ENCODE measurements around the gene ACOT11.

ACOT11 gene

DNA sequence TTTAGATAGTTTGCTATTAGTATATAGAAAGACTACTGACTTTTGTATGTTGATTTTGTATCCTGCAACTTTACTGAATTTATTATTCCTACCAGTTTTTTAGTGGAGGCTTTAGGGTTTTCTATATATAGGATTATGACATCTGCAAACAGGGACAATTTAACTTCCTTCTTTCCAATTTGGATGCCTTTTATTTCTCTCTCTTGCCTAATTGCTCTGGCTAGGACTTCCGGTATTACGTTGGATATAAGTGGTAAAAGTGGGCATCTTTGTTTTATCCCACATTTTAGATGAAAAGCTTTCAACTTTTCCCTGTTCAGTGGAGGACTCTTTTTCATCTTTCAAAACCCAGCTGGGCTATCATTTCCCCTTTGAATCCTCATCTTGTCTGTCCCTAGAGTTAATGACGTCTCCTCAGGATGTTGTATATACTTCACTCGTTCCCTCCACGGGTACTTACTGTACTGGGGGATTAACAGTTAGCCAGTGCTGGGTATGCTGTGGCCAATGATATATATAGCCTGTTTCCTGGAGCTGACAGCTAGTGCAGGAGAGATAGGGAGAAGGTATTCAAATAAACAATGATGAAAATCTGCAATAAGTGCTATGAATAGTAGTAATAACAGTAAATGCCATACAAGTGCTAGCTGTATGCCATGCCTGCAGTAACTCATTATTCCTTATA is 9.8 kb downstream of the ACOT11 start:
- H3K36me3 Mint-ChIP-seq (ENCODE audit: insufficient read depth) = no peaks in the 10 kb centered on the region

DNA sequence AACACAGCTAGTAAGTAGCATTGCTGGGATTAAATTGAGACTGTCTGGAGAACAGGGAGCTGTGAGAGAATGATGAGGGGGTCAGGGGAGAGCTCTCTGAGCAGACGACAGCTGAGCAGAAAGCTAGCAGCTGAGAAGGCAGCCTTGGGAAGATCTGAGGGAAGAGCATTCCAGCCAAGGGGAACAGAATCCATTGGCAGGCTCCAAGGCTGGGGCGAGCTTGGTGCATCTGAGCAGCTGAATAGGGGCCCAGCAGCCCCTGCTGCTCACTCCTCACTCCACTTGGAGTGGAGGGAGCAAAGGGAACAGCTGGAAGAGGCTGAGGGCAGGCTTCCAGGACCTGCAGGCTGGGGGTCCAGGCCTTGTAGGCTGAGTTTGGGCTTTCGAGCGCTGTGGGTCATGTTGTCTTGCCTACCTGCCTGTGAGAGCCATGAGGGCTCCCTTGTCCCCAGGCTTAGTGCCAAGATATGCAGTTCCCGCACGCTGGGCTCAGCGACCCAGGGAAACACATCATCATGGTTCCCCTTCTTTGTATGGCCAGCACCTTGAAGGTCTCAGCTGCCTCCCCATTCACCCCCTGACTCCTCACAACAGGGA is 10.5 kb downstream of the ACOT11 start:
- Mint-ChIP-seq H3K27ac (ENCODE audit: low read depth) (no peak overlapping the region), H3K27me3 (peaks cover 10% of the 10 kb centered on the region), H3K4me1 (no peaks in the 10 kb centered on the region), H3K4me3 (no peak overlapping the region), H3K36me3 (ENCODE audit: insufficient read depth) (no peaks in the 10 kb centered on the region), H3K9me3 (no peaks in the 10 kb centered on the region)
- no peak for DNase-seq (ENCODE audit: low spot score in 2 of 2)
- no peak for ATAC-seq (replicated peaks; ENCODE audit: extremely low read depth, poor library complexity, severe bottlenecking)

More for the DNA sequence above, 9.8 kb downstream of the ACOT11 start:
- DNase-seq (ENCODE audit: low spot score in 2 of 2) (no peak), ATAC-seq (replicated peaks; ENCODE audit: extremely low read depth, poor library complexity, severe bottlenecking) (no peak)
- Mint-ChIP-seq H3K27me3 (peaks cover 10% of the 10 kb centered on the region), H3K9me3 (no peaks in the 10 kb centered on the region), H3K4me3 (no peak overlapping the region), H3K27ac (ENCODE audit: low read depth) (no peak overlapping the region), H3K4me1 (no peaks in the 10 kb centered on the region)

DNA sequence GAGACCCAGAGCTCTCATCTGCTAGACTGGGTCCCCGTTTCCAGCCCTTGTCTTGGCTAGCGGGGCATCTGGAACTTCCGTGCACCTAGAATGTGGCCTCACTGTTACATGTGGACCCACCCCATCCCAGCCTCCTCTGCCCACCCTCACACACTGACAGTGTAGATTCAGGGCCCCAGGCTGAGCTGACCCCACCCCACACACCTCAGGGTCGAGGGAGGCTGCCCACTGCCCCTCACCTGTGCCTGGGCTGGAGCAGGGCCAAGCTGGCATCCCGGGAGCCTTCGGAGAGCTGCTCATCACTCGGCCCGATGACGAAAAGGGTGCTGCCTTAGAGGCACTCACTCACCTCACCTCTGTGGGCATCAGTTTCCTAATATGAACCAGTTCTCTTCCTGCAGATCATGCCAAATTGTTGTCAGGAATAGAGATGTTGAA is 11.1 kb downstream of the ACOT11 start:
- H3K4me3 Mint-ChIP-seq = no peak overlapping the region
- no peaks in the 10 kb centered on the region for H3K4me1 Mint-ChIP-seq
- H3K9me3 Mint-ChIP-seq = no peaks in the 10 kb centered on the region
- H3K27me3 Mint-ChIP-seq = peaks cover 10% of the 10 kb centered on the region
- no peaks in the 10 kb centered on the region for H3K36me3 Mint-ChIP-seq (ENCODE audit: insufficient read depth)
- no peak overlapping the region for H3K27ac Mint-ChIP-seq (ENCODE audit: low read depth)
- ATAC-seq (replicated peaks; ENCODE audit: extremely low read depth, poor library complexity, severe bottlenecking) (no peak), DNase-seq (ENCODE audit: low spot score in 2 of 2) (no peak)

DNA sequence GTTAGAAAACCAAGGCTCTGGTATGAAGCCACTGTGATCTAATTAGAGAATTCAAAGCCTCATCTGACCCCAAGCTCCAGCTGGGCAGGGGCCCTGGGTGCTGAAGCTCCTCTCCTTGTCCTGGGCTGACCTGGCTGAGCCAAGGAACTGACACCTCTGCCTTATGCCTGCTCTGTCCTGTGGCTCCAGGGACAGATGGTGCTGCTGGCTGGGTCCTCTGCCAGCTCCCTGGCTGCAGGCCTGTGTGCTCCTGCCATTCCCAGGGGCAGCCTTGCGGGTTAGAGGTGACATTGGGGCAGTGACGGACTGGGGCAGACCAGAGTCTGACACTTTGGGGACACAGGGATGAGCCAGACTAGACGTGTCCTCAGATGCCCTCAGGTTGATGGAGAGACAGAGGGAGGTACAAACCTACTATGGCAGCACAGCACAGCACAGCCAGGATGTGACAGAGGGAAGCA is 11.8 kb downstream of the ACOT11 start:
- Mint-ChIP-seq H3K9me3 (no peaks in the 10 kb centered on the region), H3K4me3 (no peak overlapping the region), H3K36me3 (ENCODE audit: insufficient read depth) (no peaks in the 10 kb centered on the region), H3K27me3 (peaks cover 10% of the 10 kb centered on the region), H3K4me1 (no peaks in the 10 kb centered on the region), H3K27ac (ENCODE audit: low read depth) (no peak overlapping the region)
- no peak for ATAC-seq (replicated peaks; ENCODE audit: extremely low read depth, poor library complexity, severe bottlenecking)
- no peak for DNase-seq (ENCODE audit: low spot score in 2 of 2)

DNA sequence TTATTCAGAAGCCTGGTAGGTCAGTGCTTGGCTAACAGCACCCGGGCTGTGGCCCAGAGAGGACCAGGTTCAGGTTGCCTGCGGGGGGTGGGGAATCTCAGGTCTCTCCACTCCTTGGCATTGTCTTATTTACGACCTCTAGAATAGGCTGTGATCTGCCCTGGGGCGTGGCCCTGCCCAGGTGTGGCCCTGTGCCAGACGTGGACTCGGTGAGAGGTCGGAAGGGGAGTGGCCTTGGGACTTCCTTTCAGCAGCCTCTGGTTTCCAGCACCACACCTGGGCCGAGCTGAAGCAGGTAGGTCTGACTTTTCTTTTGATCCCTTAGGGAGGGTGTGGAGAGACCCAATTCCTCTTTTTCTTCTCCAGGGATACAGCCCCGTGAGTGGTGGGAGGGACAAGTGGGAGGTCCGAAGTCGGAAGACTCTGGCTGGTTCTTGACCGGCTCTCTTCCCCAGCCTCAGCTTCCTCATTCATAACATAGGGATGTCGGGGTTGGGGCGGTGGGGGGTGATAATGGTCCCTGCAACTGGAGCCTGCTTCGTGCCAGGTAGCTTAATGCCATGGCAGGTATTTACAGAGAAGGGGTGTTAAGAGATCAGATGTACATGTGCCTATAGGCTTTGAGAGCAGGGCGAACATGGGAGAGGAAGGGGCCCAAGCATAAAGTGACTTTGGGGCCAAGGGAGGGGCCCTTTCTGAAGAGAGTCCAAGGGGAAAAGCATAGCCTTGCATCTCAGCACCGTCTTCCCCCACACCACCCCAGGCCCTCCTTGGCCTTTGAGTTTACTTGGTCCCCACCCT is 16.5 kb downstream of the ACOT11 start:
- H3K27me3 Mint-ChIP-seq = no peaks in the 10 kb centered on the region
- H3K4me1 Mint-ChIP-seq = no peaks in the 10 kb centered on the region
- H3K27ac Mint-ChIP-seq (ENCODE audit: low read depth) = no peak overlapping the region
- H3K9me3 Mint-ChIP-seq = no peaks in the 10 kb centered on the region
- H3K4me3 Mint-ChIP-seq = no peak overlapping the region
- ATAC-seq (replicated peaks; ENCODE audit: extremely low read depth, poor library complexity, severe bottlenecking) (no peak), DNase-seq (ENCODE audit: low spot score in 2 of 2) (no peak)
- H3K36me3 Mint-ChIP-seq (ENCODE audit: insufficient read depth) = no peaks in the 10 kb centered on the region

DNA sequence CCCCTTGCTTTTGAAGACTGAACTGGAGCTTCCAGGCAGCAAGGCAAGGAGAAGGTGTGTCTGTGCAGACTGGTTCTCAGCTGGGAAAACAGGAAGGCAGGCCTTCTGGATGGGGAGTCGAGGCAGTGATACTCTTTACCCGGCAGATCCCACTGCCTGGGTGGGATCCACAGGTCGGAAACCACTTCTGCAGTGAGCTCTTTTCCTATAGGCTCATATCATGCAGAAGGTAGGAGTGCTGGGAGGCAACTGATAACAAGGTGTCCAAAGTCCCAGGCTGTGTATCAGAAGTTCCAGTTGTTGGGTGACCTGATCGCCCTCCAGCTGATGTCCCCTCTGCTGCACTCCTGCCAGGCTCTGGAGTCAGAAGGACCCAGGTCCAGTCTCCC is 17.1 kb downstream of the ACOT11 start:
- ATAC-seq (replicated peaks; ENCODE audit: extremely low read depth, poor library complexity, severe bottlenecking) = no peak
- H3K27ac Mint-ChIP-seq (ENCODE audit: low read depth) = no peak overlapping the region
- no peaks in the 10 kb centered on the region for H3K36me3 Mint-ChIP-seq (ENCODE audit: insufficient read depth)
- H3K9me3 Mint-ChIP-seq = no peaks in the 10 kb centered on the region
- DNase-seq (ENCODE audit: low spot score in 2 of 2) = no peak
- H3K27me3 Mint-ChIP-seq = no peaks in the 10 kb centered on the region
- no peak overlapping the region for H3K4me3 Mint-ChIP-seq
- H3K4me1 Mint-ChIP-seq = no peaks in the 10 kb centered on the region

DNA sequence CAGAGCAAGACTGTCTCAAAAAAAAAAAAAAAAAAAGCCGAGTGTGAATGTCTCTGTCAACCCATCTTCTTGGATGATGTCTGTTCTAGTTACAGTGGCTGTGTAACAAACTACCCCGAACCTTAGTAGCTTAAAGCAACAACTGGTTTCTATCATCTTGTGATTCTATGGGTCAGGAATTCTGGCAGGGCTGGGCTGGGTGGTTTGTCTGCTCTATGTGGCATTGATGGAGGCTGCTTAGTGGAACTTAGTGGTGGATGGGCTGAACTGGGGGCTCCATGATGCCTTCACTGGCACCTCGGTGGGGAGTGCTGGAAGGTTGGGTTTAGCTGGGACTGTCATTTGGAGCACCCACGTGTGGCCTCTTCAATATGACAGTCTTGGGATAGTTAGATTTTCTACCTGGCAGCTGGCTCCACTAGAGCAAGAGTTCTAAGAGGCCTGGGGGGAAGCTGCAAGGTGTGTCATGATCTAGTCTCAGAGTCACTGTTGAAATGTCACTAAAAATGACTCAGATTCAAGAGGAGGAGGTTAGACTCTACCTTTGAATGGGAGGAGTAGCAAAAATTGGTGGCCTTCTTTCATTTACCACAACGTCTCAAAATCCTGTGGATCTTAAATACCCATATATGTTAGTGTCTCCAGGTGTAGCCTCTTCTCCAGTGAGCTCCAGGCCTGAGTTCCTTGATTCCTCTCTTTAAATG is 18.6 kb downstream of the ACOT11 start:
- no peaks in the 10 kb centered on the region for H3K36me3 Mint-ChIP-seq (ENCODE audit: insufficient read depth)
- no peaks in the 10 kb centered on the region for H3K9me3 Mint-ChIP-seq
- ATAC-seq (replicated peaks; ENCODE audit: extremely low read depth, poor library complexity, severe bottlenecking) (no peak), DNase-seq (ENCODE audit: low spot score in 2 of 2) (no peak)
- H3K4me1 Mint-ChIP-seq = no peaks in the 10 kb centered on the region
- H3K27me3 Mint-ChIP-seq = no peaks in the 10 kb centered on the region
- no peak overlapping the region for H3K4me3 Mint-ChIP-seq
- H3K27ac Mint-ChIP-seq (ENCODE audit: low read depth) = no peak overlapping the region

DNA sequence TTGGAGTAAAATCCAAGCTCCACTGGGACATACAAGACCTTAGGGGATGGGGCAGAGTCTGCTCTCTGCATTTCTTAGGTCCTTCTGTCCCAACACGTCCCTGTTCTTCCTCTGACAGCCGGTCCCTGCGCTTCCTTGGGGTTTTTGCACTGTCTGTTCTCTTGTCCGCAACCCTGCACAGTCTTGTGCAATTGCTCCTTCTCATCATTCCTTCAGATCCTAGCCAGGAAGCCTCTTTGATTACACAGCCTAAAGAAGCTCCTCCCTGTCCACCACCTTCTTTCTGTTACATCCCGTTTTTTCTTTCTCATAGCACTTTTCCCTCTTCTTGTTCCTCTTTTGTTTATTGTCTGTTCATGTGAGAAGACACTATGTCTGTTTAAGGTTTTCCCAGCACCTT is 19.9 kb downstream of the ACOT11 start:
- no peak for DNase-seq (ENCODE audit: low spot score in 2 of 2)
- Mint-ChIP-seq H3K27ac (ENCODE audit: low read depth) (no peak overlapping the region), H3K27me3 (no peaks in the 10 kb centered on the region), H3K36me3 (ENCODE audit: insufficient read depth) (no peaks in the 10 kb centered on the region), H3K4me3 (no peak overlapping the region), H3K4me1 (no peaks in the 10 kb centered on the region), H3K9me3 (no peaks in the 10 kb centered on the region)
- no peak for ATAC-seq (replicated peaks; ENCODE audit: extremely low read depth, poor library complexity, severe bottlenecking)

DNA sequence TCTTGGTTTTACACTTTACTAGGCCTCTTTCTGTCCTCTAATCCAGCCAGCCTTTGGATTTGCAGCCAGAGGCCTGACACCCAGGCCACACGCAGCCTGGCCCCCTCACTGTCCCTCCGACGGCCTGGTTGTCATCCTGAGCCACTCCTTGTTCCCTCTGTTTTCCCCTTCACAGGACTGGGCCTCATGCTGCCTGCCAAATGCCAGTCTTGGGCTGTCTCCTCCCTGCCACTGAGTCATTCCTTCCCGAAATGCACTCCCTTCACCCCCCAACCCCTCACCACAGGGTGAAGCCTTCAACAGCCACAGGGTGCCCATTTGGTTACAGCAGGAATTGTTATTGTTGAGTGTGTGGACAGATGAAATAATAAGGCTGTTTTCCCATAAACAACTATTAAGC is 21.3 kb downstream of the ACOT11 start:
- H3K36me3 Mint-ChIP-seq (ENCODE audit: insufficient read depth) = no peaks in the 10 kb centered on the region
- no peak overlapping the region for H3K27ac Mint-ChIP-seq (ENCODE audit: low read depth)
- no peak for DNase-seq (ENCODE audit: low spot score in 2 of 2)
- no peak for ATAC-seq (replicated peaks; ENCODE audit: extremely low read depth, poor library complexity, severe bottlenecking)
- H3K9me3 Mint-ChIP-seq = no peaks in the 10 kb centered on the region
- no peak overlapping the region for H3K4me3 Mint-ChIP-seq
- peaks cover under 1% of the 10 kb centered on the region for H3K27me3 Mint-ChIP-seq
- no peaks in the 10 kb centered on the region for H3K4me1 Mint-ChIP-seq

DNA sequence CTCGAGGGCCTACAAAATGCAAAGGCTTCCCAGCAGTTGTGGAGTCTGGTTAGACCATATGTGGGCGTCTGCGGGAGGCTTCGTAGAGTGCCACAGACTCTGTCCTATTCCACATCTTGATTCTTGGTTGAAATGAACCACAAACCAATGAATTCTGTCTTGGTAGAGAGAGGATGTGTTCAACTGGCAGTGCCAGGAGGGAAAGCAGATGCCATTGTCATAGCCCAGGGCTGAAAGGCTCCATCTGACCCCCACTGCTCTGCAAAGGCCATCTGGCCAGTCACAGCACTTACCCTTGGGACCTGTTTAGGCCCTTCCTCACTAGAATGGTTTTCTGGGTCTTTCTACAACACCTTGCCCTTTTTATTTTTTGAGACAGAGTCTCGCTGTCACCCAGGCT is 22.1 kb downstream of the ACOT11 start:
- no peak overlapping the region for H3K27ac Mint-ChIP-seq (ENCODE audit: low read depth)
- peaks cover 9% of the 10 kb centered on the region for H3K27me3 Mint-ChIP-seq
- H3K9me3 Mint-ChIP-seq = no peaks in the 10 kb centered on the region
- H3K4me1 Mint-ChIP-seq = no peaks in the 10 kb centered on the region
- H3K4me3 Mint-ChIP-seq = no peak overlapping the region
- no peak for ATAC-seq (replicated peaks; ENCODE audit: extremely low read depth, poor library complexity, severe bottlenecking)
- H3K36me3 Mint-ChIP-seq (ENCODE audit: insufficient read depth) = no peaks in the 10 kb centered on the region
- no peak for DNase-seq (ENCODE audit: low spot score in 2 of 2)

DNA sequence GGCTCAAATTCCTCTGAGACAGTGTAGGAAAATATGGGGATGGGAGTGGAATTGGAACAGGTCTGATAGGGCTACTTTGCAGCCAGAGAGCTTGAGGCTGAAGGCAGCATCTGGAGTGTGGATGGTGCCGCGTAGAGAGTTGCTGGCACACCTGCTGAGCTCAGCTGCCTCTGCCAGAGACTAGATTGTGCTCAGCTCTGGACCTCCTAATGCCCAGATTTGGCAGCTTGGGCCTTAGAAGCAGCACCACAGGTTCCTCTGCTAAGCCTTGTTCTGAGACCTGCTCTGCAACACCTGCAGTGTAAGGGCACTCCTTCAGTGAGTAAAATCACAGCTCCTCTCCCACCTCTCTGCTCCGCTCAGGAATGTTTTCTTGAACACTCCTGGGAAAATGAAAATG is 23.3 kb downstream of the ACOT11 start:
- Mint-ChIP-seq H3K9me3 (no peaks in the 10 kb centered on the region), H3K27me3 (peaks cover 11% of the 10 kb centered on the region), H3K27ac (ENCODE audit: low read depth) (no peak overlapping the region), H3K4me3 (no peak overlapping the region), H3K4me1 (no peaks in the 10 kb centered on the region), H3K36me3 (ENCODE audit: insufficient read depth) (no peaks in the 10 kb centered on the region)
- DNase-seq (ENCODE audit: low spot score in 2 of 2) (no peak), ATAC-seq (replicated peaks; ENCODE audit: extremely low read depth, poor library complexity, severe bottlenecking) (no peak)

DNA sequence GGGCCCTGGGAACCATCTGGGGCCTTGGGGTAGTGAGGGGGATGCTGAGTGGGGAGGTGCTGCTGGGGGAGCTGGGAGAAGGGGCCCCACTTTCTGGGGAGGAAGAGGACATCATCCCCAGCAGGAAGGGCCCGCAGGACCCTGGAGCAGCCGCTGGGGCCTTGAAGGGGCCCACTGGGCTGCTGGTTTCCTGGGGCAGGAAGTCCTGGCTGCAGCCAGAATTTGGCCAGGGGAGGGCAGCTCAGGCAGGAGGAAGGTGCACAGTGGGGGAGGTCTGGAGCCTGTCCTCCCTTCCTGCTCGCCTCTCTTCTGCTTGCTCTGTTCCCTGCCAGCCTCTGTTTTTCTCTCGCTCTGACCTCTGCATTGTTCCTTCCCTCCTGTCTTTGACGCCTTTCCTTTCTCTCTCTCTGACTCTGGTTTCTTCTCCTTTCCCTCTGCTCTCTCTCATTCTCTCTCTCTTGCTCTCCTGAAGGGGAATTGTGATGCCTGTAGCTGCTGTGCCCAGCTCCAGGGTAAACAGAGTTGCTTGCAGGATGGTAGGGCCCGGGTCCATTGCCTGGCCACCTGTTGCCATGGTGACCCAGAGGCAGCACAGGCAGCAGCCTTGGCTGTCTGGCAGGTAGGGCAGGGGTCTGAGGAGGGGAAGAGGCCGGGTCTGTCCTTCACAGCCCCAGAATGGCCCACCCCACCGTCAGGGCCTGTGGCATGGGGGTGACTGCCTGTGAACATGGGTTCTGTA is 23.9 kb downstream of the ACOT11 start:
- ATAC-seq (replicated peaks; ENCODE audit: extremely low read depth, poor library complexity, severe bottlenecking) = no peak
- no peak for DNase-seq (ENCODE audit: low spot score in 2 of 2)
- Mint-ChIP-seq H3K9me3 (no peaks in the 10 kb centered on the region), H3K36me3 (ENCODE audit: insufficient read depth) (no peaks in the 10 kb centered on the region), H3K4me1 (no peaks in the 10 kb centered on the region), H3K27me3 (peaks cover 11% of the 10 kb centered on the region), H3K27ac (ENCODE audit: low read depth) (no peak overlapping the region), H3K4me3 (no peak overlapping the region)

Measured in central memory CD8-positive, alpha-beta T cell (primary cell).